Type B pancreatic cell (in vitro differentiated cells): ENCODE results near the gene ADGRB3. TPM values are rescaled to one million over a fixed set of nuclear protein-coding genes. Genes with fewer than 3 reads are reported as not detected.

ENCODE experiments used
- DNase-seq: peaks from one replicate; pipeline ENCODE4 v3.0.0; 2021; ENCODE audit warnings: mixed read lengths; ENCODE audit not compliant: unreplicated experiment; ENCODE audit errors: extremely low spot score
- H3K27ac Mint-ChIP-seq: 2 replicates; pipeline ENCODE4 v1.8.0; 2021; ENCODE audit warnings: mild to moderate bottlenecking, mixed read lengths
- H3K27me3 Mint-ChIP-seq: 2 replicates; pipeline ENCODE4 v1.8.0; 2021; ENCODE audit warnings: mixed read lengths
- H3K36me3 Mint-ChIP-seq: 2 replicates; pipeline ENCODE4 v1.8.0; 2021; ENCODE audit warnings: mixed read lengths
- H3K4me1 Mint-ChIP-seq: one replicate; pipeline ENCODE4 v1.8.0; 2021; ENCODE audit warnings: mixed read lengths; ENCODE audit not compliant: unreplicated experiment
- H3K4me3 Mint-ChIP-seq: 2 replicates; pipeline ENCODE4 v1.8.0; 2021; ENCODE audit warnings: mild to moderate bottlenecking, mixed read lengths
- H3K9me3 Mint-ChIP-seq: 2 replicates; pipeline ENCODE4 v1.8.0; 2021; ENCODE audit warnings: mixed read lengths
- CTCF ChIP-seq: fragments of 200-600 bp; sonication (generic); conservative IDR thresholded peaks from 2 replicates; pipeline ENCODE4 v1.5.0; 2021; ENCODE audit warnings: antibody characterized with exemption, mild to moderate bottlenecking
- total RNA-seq: library from RNA; stranded (reverse); gene quantifications from 2 replicates; pipeline ENCODE4 v1.2.1, GENCODE V29; 2021; ENCODE audit warnings: low replicate concordance

ADGRB3 gene
- total RNA-seq, 1 donor from 2014 or later: 2.0 TPM

GRCh38 chr6:69146385-69146784, 511.3 kb downstream of the ADGRB3 start:
- no peak for TF ChIP-seq CTCF
- Mint-ChIP-seq H3K27me3 (no peaks in the 10 kb centered on the region), H3K36me3 (no peaks in the 10 kb centered on the region), H3K27ac (no peak overlapping the region), H3K4me3 (no peak overlapping the region), H3K9me3 (no peaks in the 10 kb centered on the region), H3K4me1 (no peaks in the 10 kb centered on the region)
- DNase-seq: no peak

GRCh38 chr6:69155467-69155866, 520.4 kb downstream of the ADGRB3 start:
- no peak for DNase-seq
- Mint-ChIP-seq H3K27me3 (no peaks in the 10 kb centered on the region), H3K9me3 (no peaks in the 10 kb centered on the region), H3K27ac (no peak overlapping the region), H3K36me3 (no peaks in the 10 kb centered on the region), H3K4me1 (no peaks in the 10 kb centered on the region), H3K4me3 (no peak overlapping the region)
- TF ChIP-seq CTCF: no peak

- Mint-ChIP-seq H3K27ac (no peak overlapping the region), H3K36me3 (no peaks in the 10 kb centered on the region), H3K9me3 (no peaks in the 10 kb centered on the region), H3K4me1 (no peaks in the 10 kb centered on the region), H3K27me3 (no peaks in the 10 kb centered on the region), H3K4me3 (no peak overlapping the region)
- TF ChIP-seq CTCF: no peak
- no peak for DNase-seq
Observed at GRCh38 chr6:69162811-69163210, 527.7 kb downstream of the ADGRB3 start.

- no peak for DNase-seq
- no peaks in the 10 kb centered on the region for H3K4me1 Mint-ChIP-seq
- no peaks in the 10 kb centered on the region for H3K9me3 Mint-ChIP-seq
- H3K4me3 Mint-ChIP-seq: no peak overlapping the region
- no peaks in the 10 kb centered on the region for H3K36me3 Mint-ChIP-seq
- H3K27ac Mint-ChIP-seq: no peak overlapping the region
- peak; percentile 67 for TF ChIP-seq CTCF
- H3K27me3 Mint-ChIP-seq: no peaks in the 10 kb centered on the region
Observed at GRCh38 chr6:69164564-69165229, 529.6 kb downstream of the ADGRB3 start.

- Mint-ChIP-seq H3K36me3 (no peaks in the 10 kb centered on the region), H3K27me3 (no peaks in the 10 kb centered on the region), H3K9me3 (peaks cover 6% of the 10 kb centered on the region), H3K4me3 (no peak overlapping the region), H3K4me1 (no peaks in the 10 kb centered on the region), H3K27ac (peak overlapping the region; percentile 81)
- no peak for DNase-seq
- TF ChIP-seq CTCF: no peak
Observed at GRCh38 chr6:69179681-69180080, 544.6 kb downstream of the ADGRB3 start.
